ENCODE results near the gene DUSP6.

Gene DUSP6

DNA sequence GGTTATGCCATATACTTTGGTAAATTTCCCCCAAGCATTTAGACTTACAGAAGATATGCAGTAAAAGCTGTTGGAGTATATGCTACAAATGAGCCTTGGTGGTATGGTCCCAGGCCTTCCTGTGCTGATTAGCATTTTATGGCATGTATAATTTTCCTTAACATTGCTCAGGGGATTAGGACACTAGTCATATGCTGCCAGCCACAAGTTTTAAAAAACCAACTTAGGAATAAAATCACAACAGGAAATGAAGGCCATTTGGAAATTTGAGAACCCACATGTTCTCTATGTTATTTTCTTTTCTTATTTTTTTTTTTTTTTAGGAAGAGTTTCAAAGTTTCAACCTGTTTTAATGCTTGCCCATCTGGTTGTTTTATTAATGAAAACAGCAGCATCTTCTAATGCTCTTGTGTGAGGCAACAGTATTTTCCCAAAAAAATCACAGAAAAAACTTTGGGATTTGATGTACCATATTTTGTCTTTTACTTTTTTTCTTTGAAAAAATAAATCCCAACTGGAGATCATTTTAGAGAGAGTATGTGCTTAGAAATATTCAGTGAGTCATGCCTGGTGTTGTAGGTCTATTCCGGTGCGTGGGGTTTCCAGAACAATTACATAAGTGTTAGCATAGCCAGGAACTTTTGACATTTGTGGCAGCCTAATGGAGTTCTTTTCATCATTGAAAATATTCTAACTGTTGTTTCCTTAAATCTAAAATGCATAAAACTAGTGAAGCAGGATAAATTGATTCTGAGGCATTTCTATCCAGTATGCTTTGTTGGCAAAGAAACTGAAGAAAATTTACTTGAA is 21.7 kb upstream of the DUSP6 start:
- no peak for DNase-seq

DNA sequence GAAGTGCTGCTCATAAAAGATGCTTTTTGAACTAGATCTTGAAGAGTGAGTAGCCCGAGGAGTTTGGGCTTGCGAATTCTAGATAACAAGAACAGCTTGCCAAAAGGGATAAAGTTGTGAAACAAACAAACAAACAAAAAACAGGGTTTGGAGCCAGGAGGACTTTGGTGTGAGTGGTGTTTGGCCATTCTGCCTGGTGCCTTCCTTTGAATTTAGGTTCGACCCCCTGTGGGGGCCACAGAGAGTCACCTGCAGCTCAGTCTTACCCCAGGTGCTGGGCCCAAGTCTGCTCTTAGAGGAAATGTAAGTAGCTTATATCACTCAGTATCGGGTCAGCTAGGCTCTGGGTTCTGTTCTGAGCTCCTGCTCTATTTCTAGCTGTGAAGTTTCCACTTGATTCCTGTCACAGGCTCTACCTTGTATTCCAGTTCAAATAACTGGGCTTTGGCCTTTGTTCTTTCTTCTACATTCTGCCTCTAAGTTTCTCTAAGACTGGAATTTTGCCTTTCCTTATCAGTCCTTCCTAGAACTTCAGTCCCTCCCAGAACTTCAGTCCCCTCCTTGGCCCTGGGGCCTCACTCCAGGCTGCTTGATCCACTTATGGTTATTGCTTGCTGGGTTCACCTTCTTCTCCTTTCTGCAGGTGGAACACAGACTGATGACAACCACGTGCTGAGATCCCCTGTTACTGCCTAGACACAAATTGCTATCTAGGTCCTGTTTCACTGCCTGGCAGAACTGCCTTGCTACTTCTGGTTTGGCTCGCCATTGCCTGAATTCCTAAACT is 20.5 kb upstream of the DUSP6 start:
- DNase-seq, result no peak

DNA sequence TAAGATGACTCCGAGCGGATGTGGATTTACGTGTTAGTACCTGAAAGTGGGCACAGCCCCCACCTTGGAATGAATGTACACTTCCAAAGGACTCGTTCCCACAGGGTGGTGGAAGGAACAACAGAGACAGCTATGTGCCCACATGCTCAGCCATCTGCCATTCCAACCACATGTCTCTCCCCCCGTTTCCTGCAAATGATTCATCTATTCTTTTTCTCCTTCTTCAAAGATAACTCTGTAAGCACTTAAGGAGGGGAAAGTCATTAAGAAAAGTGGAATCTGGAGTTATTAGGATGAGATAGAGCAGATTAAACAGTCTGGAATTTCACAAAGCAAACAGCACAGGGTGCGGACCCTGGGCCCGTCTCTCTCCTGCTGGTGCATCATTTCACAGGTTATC is 18.5 kb upstream of the DUSP6 start:
- DNase-seq, result no peak

DNA sequence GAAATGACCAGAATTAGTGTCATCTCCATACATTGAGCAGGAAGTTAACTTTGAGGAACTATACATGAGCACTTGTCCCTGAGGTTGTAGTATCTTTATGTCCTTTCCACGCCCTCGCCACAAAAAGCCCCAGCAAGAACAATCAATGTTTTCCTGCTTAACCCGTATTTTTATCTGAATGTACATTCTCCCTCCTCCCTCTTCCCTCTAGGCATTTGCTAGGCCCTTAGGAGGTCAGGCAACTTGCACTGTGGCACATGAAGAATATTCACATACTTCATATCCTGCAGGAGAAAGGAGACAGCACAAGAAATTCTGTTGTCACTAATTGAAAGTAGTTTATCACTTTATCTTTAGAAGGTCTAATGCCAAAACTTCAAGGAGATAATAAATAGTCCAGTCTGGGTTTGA is 18.1 kb upstream of the DUSP6 start:
- DNase-seq, result no peak

DNA sequence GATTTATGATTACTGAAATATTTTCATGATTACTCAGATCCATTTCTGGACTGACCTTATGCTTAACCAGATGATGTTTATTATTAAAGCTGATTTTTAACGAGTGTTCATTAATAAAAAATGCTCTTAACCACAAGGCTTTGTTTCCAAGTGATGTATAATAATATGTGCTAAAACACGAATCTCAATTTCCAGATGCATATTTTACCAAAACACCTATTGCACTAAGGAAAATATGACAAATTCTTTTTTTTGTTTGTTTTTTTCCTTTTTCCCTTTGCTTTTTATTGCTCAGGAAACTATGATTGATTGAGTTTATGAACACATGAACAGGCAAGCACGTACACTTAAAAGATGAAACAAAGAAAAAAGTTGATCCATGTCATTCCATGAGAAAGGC is 16.9 kb upstream of the DUSP6 start:
- no peak for DNase-seq

DNA sequence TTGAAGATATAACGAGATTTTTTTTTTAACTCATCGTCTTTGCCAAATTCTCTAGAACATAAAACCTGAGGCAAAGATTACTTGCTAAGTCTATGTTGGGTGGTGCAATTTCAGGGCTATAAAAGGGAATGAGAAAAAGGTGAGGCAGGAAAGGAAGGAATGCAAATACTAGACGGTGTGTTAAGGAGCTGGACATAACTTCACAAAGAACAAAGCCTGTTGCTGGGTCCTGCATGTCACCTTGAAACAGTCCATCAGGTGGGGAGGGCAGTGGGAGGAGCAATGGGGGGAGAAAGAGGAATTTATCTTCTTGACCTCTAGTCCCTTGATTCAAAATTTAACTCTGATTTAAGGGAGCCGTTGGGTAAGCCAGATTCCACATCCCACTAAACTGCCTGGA is 16.1 kb upstream of the DUSP6 start:
- DNase-seq, result no peak

DNA sequence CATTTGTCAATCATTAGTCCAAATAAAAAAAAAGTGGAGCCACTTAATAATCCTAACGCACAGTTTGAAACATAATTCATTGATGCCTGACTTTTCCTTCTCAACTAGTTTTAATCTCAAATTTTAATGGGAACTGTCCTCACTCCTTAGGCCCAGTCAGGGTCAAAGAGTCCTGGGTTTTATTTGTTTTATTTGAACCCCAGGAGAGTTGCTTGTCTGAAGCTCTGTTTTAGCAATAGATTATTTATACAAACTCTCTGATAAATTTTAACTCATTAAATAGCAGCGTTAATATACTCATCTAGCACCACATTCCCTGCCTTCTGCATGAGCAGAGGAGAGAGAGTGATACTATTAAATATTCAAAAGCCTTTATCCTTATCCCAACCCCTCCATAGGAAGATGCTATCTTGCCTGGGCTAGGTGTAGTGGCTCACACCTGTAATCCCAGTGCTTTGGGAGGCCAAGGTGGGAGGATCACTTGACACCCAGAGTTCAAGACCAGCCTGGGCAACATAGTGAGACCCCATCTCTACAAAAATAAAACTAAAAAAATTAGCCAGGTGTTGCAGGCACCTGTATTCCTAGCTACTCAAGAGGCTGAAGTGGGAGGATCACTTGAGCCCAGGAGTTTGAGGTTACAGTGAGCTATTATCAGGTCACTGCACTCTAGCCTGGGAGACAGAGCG is 14.5 kb upstream of the DUSP6 start:
- DNase-seq, result no peak

DNA sequence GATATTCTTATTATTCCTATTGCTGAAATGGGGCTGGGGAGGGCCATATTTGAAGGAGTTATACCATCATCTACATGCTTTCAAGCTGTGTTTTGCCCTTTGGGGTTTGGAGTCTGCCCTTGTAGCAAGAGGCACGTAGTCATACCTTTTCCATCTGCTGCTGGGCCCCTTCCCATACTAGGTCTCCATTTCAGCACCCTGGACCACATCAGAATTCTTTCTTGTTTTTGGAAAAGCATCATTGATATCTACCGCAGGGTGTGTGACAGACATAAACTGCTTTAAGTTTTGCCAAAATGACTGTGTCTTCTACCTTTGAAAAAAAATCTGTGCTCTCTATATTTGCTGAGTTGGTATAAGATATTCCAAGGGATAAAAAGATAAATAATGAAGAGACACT is 12.3 kb upstream of the DUSP6 start:
- DNase-seq, result no peak

DNA sequence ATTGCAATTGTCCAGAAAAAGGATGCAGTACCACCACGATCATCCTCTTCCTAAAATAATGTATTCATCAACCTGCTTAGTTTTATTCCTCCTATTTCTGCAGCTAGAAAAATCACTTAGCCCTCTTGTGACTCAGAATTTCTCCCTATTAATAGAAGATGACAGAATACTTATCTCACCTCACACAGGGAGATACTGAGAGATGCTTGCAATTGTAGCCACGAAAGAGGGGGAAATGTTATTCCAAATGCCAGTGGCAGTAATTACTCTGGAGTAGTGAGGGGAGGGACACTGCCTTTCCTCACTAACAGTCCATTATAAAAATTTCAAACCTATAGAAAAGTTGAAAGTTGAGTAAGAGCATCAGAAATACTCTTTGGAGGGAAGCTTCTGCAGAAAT is 11.8 kb upstream of the DUSP6 start:
- no peak for DNase-seq

DNA sequence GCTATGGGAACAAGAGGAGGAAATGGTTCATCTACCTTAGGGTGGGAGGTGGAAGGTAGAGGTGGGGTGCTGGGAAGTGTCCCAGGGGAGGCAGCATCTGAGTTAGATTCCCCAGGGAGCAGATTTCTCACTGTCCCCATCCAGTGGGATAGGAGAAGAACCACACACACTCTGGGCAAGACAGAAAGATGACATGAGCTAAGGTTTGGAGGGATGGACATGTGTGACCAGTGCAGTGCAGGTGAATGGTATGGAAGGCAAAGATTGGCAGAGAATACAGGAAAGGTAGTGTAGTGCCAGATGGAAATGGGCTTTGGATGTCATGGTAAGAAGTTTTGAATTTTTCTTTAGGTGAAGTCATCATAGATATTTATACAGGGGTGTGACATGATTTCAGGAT is 11.3 kb upstream of the DUSP6 start:
- no peak for DNase-seq

DNA sequence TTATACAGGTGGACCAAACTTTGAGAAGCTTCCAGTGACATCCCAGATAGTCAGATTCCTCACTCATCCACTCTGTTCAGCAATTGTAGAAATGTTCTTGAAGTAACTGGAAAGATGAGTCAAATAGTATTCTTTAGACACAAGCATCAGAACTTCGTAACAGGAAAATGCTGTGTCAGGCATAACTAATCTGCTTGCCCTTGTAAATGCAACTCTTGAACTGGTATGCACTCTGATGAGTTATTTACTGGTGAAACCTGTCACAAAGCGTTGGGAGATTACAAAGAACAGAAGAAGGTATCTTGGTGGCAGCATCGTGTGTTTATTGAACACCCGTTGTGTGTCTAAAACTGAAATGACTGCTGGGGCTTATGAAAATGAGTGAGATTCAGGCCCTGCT is 10.8 kb upstream of the DUSP6 start:
- DNase-seq, result no peak

DNA sequence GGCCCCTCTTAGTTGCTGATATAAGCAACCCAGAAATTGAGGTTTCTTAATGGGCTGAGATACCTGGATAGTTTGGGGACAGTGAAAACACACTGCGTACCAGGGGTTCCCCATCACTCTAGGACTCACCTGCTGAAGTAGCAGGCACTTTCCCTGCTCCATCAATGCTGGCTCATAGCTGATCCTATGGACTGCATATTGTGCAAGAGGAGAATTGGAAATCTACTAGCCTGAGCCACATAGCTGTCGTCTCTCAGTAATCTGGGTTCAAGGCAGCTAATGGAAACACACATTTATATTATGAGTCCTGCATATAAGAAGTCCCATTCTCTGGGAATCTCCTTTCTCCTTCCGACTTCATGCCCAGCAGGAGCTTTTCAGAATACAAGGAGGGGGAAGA is 7.3 kb upstream of the DUSP6 start:
- no peak for DNase-seq

DNA sequence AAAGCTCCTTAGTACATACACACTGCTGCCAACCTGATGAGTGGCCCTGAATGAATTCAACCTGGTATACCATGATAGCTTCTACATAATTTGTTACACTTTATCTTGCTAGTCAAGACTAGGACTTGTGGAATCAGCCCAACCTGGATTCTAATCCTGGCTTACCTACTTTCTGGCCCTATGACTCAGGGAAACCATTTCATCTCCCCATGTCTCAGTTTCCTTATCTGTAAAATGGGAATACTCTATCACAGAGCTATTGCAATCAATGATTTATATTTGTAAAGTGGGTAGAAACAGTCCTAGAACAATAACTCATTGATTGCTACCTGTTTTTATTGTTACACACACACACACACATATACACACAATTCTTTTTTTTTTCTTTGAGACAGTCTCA is 6.5 kb upstream of the DUSP6 start:
- no peak for DNase-seq

DNA sequence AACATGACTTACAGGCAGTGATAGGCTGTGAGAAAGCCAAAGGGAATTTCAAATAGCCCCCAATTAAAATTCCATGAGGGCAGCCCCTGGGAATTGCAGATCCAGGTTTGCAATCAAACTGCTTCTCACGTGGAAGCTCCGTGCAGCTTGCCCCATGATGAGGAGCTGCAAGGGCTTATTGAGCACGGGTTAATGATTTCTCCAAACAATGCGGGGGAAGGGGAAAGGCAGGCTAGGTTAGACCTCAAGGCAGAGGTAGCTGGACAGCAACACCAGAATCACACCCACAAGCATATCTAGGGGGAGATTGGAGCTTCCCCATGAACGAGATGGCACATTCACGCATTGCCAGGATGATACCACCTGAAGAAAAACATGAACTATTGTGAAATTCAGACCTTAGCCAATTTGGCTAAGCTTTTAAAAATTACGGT is 5.0 kb upstream of the DUSP6 start:
- no peak for DNase-seq

DNA sequence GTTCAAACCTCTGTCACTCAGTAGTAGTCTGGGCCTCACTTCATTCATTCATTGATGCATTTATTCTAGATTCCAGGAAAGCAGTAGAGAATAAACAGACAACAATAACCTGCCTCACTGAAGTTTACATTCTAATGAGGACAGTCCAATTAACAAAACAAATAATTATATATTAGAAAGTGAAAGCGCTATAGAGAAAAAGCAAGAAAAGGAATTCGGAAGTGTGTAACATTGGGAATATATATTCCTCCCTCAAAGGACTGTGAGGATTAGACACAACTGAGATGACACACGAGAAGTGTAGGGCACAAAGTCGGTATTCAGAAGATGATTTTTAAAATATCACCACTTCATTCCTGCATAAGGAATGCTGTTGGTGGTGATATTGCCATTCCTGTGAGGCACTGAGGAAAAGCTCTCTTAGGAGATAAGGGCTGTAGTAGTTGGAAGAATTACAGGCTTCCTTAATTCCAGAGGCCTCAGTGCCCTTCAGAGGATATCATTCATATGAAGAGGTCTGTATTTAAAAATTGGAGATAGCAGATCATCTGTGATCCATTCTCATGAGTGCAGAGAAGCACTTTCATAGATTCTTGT is 3.9 kb upstream of the DUSP6 start:
- no peak for DNase-seq

DNA sequence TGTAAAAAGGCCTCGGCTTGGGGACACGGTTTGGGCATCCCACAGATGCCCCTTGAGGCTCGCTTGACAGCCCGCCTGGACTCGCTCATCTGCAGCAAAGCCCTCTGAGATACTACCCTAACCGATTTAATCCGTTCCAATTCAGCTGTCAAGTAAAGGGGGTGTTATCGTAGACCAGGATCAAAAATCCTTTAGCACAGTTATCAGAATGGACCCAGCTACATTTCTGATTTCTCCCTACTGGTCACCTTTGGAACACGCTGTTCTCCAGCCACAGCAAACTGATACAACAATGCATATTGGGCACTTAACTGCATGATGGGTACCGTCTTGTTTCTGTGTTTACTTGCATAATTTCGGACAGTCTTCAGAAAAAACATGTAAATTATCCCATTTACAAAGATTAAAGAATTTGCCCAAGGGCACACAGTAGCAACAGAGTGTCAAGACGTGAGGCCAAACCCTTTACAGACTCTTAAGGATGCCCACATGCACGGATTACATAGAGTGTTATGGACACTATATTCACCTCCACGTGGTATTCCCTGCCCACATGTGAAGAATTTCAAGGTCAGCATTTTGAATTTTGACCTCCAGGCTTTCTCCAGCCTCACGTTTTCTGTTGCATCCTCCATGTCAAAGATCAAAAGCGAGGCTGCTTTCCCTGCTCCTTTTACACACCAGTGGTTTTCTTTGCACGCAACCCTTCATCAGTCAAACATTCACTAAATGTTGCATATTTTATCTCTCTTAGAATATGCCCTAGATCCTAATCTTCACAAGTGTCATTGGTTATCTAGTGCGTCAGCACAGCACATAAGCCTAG is 3.2 kb upstream of the DUSP6 start:
- DNase-seq, result no peak

DNA sequence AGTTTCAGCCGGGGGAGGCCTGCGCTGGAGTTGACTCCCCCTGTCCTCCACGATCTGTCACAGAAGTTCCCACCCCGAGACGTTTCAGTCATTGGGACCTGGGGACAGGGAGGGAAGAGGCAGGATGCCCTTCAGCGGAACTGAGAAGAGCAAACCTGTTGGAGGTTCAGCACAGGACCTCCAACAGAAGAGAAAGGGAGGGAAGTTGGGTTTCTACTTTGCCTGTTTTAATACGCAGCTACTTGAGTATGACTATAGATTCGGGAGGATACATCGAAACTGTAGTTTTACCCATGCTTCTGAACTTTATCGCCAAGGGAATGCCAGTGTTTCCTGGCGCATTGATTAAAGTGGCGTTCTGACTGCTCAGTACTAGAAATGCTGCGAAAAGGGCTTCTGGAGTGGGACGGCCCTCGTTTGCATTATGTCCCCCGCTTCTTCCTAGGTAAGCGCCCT is 2.3 kb upstream of the DUSP6 start:
- no peak for DNase-seq

DNA sequence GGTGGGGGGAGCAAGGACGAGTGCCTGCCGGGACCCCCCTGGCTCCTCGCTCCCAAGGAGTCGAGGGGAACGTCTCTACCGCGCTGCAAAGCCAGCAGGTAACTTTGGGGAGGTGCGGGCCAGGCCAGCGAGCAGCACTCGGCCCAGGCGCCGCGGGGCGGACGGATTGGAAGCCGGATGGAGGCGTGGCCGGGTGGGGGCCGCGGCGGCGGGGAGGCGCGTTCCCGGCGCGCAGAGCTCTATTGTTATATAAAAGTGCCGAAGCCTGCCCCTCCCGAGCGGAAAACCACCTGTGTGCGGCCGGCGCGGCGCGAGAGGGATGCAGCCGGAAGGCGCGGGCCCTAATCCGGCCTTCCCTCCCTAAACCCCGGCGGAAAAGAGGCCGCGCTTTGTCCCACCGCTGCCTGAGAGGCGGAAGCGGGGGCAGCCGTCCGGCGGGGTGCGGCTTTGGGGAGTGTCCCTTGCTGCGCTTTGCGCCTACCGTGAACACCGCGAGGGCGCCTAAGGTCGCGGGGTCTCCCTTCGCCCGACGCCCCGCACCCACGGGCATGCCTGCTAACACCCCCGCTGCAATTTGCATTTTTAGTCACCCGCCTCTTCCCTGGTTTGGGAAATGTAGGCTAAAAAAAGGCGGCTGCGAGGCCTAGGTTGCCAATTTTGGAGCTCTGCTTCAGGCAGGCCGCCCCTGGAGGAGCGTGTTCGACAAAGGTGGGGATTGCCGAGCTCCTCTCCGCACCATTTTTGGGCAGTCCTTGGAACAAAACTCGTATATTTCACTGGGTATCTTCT is 1.7 kb upstream of the DUSP6 start:
- peak; percentile 73 for DNase-seq

DNA sequence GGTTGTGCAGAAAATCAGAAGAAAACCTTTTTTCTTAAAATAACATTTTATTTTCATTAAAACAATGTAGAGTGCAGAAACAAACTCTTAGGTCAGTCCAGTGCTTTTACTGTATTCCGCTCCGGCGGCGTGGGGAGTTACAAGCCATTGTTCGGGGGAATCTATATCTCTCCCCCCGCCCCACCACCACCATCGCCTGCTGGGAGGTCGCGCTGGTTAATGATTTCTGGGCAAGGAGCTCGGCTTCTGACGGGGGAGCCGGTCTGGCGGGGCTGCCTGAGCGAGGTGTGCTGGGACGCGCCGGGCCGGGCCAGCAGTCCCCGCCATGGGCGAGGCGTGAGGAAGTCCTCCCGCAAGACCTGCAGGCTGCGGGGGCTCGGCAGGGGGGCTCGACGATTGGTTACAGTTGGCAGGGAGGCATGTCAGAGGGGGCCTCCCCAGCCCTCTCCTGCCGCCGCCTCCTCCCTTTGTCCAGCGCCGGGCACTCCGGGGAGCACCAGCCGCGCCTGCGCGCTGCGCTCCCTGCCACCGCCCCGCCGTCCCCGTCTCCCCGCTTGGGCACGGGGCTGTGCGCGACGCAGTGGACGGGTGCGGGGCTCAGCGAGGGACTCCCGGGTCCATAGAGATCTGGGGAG is 1.0 kb upstream of the DUSP6 start:
- peak; percentile 40 for DNase-seq

DNA sequence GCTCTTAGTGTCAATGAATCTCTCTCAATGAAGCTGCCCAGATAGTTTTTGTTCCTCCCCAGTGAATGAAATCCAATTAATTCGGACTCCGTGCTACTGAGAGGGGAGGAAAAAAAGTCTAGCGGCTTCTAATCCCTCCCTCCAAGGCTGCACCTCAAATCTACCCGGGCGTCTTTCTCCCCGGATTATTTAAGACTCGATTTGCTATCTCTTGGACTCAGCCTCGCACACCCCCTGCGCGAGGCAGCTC is 134 bp downstream of the DUSP6 start:
- DNase-seq, result no peak

DNA sequence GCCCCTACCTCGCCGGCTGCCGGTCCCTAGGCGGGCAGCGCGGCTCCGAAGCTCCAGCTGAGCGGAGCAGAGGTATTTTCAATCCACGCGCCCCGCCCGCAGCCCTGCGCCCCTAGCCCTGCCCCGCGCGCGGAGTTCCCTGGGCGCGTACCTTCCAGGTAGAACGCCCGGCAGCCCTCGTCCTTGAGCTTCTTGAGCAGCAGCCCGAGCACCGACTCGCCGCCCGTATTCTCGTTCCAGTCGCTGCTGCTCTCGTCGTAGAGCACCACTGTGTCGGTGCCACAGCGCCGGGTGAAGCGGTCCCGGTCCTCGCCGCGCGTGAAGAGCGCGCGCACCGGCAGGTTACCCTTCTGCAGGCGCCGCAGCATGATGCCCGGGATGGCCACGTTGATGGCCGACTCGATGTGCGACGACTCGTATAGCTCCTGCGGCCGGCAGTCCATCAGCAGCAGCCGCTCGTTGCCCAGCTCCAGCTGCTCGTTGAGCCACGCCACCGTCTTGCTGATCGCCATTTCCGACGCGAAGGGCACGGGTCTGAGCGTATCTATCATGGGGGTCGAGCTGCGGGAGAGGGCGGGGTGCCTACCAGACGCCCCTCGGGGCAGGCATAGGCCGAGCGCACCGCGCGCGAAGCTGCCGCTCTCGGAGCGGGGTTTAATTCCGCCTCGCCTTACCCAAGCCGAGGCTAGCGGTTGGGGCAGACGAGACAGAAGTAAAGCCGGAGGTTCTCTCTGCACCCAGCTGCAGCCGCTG is 636 bp downstream of the DUSP6 start:
- peak; percentile 44 for DNase-seq
